BE2C (cell line): Measurements from ENCODE around the gene HOXA6.
A peak's percentile ranks its signal among the peaks of the same experiment; 100 is the strongest.

Experiments used
- DNase-seq: peaks from one replicate; pipeline ENCODE4 v3.0.0-alpha.2; 2020
- H3K27me3 ChIP-seq: fragments of 250-450 bp; sonication (Bioruptor Pico); 2 replicates; pipeline ENCODE4 v1.5.1; 2020; ENCODE audit warnings: mild to moderate bottlenecking
- H3K36me3 ChIP-seq: fragments of 250-450 bp; sonication (Bioruptor Pico); 2 replicates; pipeline ENCODE4 v1.5.1; 2020; ENCODE audit warnings: mild to moderate bottlenecking
- H3K4me1 ChIP-seq: fragments of 250-450 bp; sonication (Bioruptor Pico); 2 replicates; pipeline ENCODE4 v1.5.1; 2020
- H3K4me3 ChIP-seq: 2 replicates; pipeline ENCODE4 v1.5.1; 2011; ENCODE audit warnings: low read depth, low read length
- H3K9me3 ChIP-seq: fragments of 250-450 bp; sonication (Bioruptor Pico); 2 replicates; pipeline ENCODE4 v1.5.1; 2020
- CTCF ChIP-seq: IDR thresholded peaks from 2 replicates; pipeline ENCODE4 v1.5.1; 2012; ENCODE audit warnings: mild to moderate bottlenecking, low read depth, low read length

The HOXA6 gene

GRCh38 chr7:27162561-27163287, 15.2 kb upstream of the HOXA6 start:
- H3K27me3 ChIP-seq, result peaks cover 97% of the 10 kb centered on the region
- DNase-seq, result no peak
- no peaks in the 10 kb centered on the region for H3K36me3 ChIP-seq
- H3K9me3 ChIP-seq, result no peaks in the 10 kb centered on the region
- TF ChIP-seq CTCF, result no peak
- H3K4me1 ChIP-seq, result no peaks in the 10 kb centered on the region
- no peak overlapping the region for H3K4me3 ChIP-seq

GRCh38 chr7:27161721-27162560, 14.4 kb upstream of the HOXA6 start:
- TF ChIP-seq CTCF, result no peak
- H3K27me3 ChIP-seq, result peaks cover 97% of the 10 kb centered on the region
- H3K4me1 ChIP-seq, result no peaks in the 10 kb centered on the region
- H3K36me3 ChIP-seq, result no peaks in the 10 kb centered on the region
- DNase-seq, result no peak
- H3K4me3 ChIP-seq, result no peak overlapping the region
- no peaks in the 10 kb centered on the region for H3K9me3 ChIP-seq

DNA sequence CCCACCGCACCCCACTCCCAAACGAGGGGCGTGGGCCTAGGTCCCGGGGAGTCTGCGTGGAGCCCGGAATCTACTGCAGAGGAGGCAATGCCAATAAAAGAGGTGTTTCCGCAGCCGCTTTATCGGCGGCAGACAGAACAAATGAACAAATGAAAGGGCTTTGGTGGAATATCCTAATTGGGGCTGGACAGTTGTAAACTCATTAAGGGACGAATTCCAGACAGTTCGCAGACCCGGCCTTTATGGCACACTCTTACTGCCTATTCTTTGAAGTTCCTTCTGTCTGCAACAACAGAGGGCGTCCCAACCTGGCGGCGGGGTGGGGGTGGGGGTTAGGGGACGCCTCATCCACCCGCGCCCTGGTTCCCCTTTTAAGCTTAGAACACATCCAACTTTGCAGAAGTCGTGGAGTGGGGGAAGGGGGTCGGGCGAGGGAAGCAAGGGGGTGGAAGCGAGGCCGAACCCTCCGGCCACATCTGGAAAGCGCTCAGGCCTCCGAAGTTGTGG, 13.7 kb upstream of the HOXA6 start:
- DNase-seq, result no peak
- H3K4me3 ChIP-seq, result peak overlapping the region; percentile 58

DNA sequence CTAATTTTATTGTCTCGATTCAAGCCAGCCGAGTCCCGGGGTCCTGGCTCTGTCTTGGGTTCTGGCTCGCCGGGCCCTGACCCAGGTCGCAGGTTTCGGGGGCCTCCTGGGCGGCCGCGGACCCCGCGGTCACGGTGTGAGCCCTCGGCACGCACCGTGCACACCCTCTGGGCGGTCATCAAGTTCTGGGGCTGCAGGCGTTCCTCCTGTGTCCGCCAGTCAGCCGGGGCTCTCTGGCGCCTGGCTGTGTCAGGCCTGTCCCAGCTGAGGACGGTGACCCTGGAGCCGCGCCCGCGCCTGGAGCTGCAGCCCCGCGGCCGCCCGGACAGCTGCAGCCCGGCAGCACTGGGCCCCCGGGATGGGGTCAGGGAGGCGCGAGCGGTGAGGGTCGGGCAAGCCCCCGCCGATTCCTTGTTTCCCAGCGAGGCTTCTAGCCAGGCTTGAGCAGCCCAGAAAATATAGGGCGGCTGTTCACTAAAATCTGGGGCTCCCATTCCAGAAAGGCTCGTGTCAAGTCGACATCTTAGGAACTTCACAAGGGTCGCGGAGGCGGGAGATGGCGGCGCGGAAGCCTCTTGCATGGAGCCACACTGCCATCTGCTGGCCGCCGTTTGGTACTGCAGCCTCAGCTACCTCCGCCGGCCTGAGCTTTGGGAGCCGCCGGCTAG, 13.1 kb upstream of the HOXA6 start:
- no peaks in the 10 kb centered on the region for H3K36me3 ChIP-seq
- peaks cover 97% of the 10 kb centered on the region for H3K27me3 ChIP-seq
- peak; percentile 90 for TF ChIP-seq CTCF
- no peaks in the 10 kb centered on the region for H3K9me3 ChIP-seq
- H3K4me3 ChIP-seq, result peak overlapping the region; percentile 58
- DNase-seq, result peak; percentile 83
- H3K4me1 ChIP-seq, result no peaks in the 10 kb centered on the region

More for the DNA sequence above, 13.7 kb upstream of the HOXA6 start:
- no peaks in the 10 kb centered on the region for H3K4me1 ChIP-seq
- H3K36me3 ChIP-seq, result no peaks in the 10 kb centered on the region
- peaks cover 97% of the 10 kb centered on the region for H3K27me3 ChIP-seq
- TF ChIP-seq CTCF, result no peak
- no peaks in the 10 kb centered on the region for H3K9me3 ChIP-seq

DNA sequence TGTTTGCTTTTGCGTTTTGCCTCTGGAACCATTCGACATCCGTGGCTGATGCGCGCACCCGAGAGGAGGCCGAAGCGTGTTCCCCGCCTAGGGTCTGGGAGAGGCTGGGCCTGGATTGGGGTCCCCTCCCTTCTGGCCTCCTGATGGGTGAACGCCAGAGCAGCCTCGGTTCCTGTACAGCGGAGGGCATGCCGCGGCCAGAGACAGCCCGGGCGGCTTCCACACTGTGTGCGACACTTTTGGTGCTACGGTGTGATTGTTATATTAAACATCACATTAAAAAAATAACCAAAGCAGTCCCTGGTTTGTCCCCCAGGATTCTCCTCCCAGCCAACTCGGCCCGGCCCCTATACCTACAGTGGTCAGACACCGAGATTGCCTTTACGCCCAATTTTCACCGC, 12.6 kb upstream of the HOXA6 start:
- Histone ChIP-seq H3K9me3 (no peaks in the 10 kb centered on the region), H3K36me3 (no peaks in the 10 kb centered on the region), H3K4me1 (no peaks in the 10 kb centered on the region), H3K27me3 (peaks cover 97% of the 10 kb centered on the region), H3K4me3 (no peak overlapping the region; the same call in 1 of the 2 replicates)
- no peak for TF ChIP-seq CTCF
- peak; percentile 2 for DNase-seq
